Ascending aorta (tissue), 2 donors: ENCODE results near the gene DOCK2. TPM values are rescaled to one million over a fixed set of nuclear protein-coding genes. Genes with fewer than 3 reads are reported as not detected.

Experiments used
- DNase-seq, 2 donors: peaks; one replicate each; pipeline ENCODE4 v3.0.0-alpha.2; 2019; ENCODE audit warnings: low spot score in 2 of 2
- H3K27ac ChIP-seq, 2 donors: fragments of 200-600 bp; sonication (generic); one replicate each; pipeline ENCODE4 v1.5.1; 2016 to 2017; ENCODE audit warnings: mild to moderate bottlenecking in 1 of 2
- H3K27me3 ChIP-seq: fragments of 200-600 bp; sonication (generic); one replicate; pipeline ENCODE4 v1.5.1; 2017
- H3K36me3 ChIP-seq, 2 donors: fragments of 200-600 bp; sonication (generic); one replicate each; pipeline ENCODE4 v1.5.1; 2016
- H3K4me1 ChIP-seq, 2 donors: fragments of 200-600 bp; sonication (generic); one replicate each; pipeline ENCODE4 v1.5.1; 2016 to 2017; ENCODE audit warnings: mild to moderate bottlenecking in 1 of 2
- H3K4me3 ChIP-seq, 2 donors: fragments of 200-600 bp; sonication (generic); one replicate each; pipeline ENCODE4 v1.5.1; 2016 to 2017; ENCODE audit warnings: mild to moderate bottlenecking in 1 of 2
- H3K9me3 ChIP-seq, 2 donors: fragments of 200-600 bp; sonication (generic); one replicate each; pipeline ENCODE4 v1.5.1; 2016
- CTCF ChIP-seq, 3 experiments: fragments of 200-600 bp in 2 of 3; fragments of 450-650 bp in 1 of 3; sonication (generic) in 2 of 3; IDR thresholded peaks; one replicate each; pipeline ENCODE4 v1.5.1; 2016 to 2019; ENCODE audit warnings: antibody characterized with exemption in 3 of 3, mild to moderate bottlenecking in 1 of 3, moderate library complexity in 1 of 3
- intact Hi-C: fragments of 100-400 bp; cut with DNase I; formaldehyde crosslinking; loops from one replicate; pipeline ENCODE4 v1.15.1; 2023
- total RNA-seq: library from RNA; depleted of rRNA; stranded (reverse); fragments of >200 nt; gene quantifications from one replicate; pipeline ENCODE4 v1.1.0, GENCODE V29; 2016

The DOCK2 gene
- total RNA-seq, 1 donor from 2014 or later = 33.1 TPM

- intact Hi-C loops = no loop called here
- H3K4me1 ChIP-seq = no peaks in the 10 kb centered on the region
- no peak overlapping the region for H3K4me3 ChIP-seq
- H3K9me3 ChIP-seq = no peaks in the 10 kb centered on the region
- TF ChIP-seq CTCF (IDR thresholded peaks at IDR 0.05) = no peak
- H3K27me3 ChIP-seq = no peaks in the 10 kb centered on the region
- peak in 1 of 2 donors; percentile 38 for DNase-seq
- H3K36me3 ChIP-seq = no peaks in the 10 kb centered on the region
- no peak overlapping the region for H3K27ac ChIP-seq
These were observed 471.3 kb downstream of the DOCK2 start for GRCh38 chr5:170108266-170108785.

- DNase-seq = peak in 1 of 2 donors; percentile 38
- intact Hi-C loops = no loop called here
- H3K27me3 ChIP-seq = no peaks in the 10 kb centered on the region
- H3K4me3 ChIP-seq = no peak overlapping the region
- no peaks in the 10 kb centered on the region for H3K36me3 ChIP-seq
- no peaks in the 10 kb centered on the region for H3K9me3 ChIP-seq
- no peak overlapping the region for H3K27ac ChIP-seq
- no peaks in the 10 kb centered on the region for H3K4me1 ChIP-seq
- no peak for TF ChIP-seq CTCF (IDR thresholded peaks at IDR 0.05)
These were observed 472.3 kb downstream of the DOCK2 start for GRCh38 chr5:170109059-170110031.

GRCh38 chr5:170110403-170111087 is 473.5 kb downstream of the DOCK2 start:
- no peak overlapping the region for H3K4me3 ChIP-seq
- no peaks in the 10 kb centered on the region for H3K27me3 ChIP-seq
- TF ChIP-seq CTCF (IDR thresholded peaks at IDR 0.05) = no peak
- H3K4me1 ChIP-seq = no peaks in the 10 kb centered on the region
- H3K27ac ChIP-seq = no peak overlapping the region
- H3K9me3 ChIP-seq = no peaks in the 10 kb centered on the region
- no peaks in the 10 kb centered on the region for H3K36me3 ChIP-seq
- intact Hi-C loops = no loop called here
- peak in 1 of 2 donors; percentile 37 for DNase-seq

GRCh38 chr5:170111088-170111785 is 474.2 kb downstream of the DOCK2 start:
- intact Hi-C loops = no loop called here
- Histone ChIP-seq H3K9me3 (no peaks in the 10 kb centered on the region), H3K4me3 (no peak overlapping the region), H3K36me3 (no peaks in the 10 kb centered on the region), H3K4me1 (no peaks in the 10 kb centered on the region), H3K27ac (no peak overlapping the region), H3K27me3 (no peaks in the 10 kb centered on the region)
- DNase-seq = peak in 1 of 2 donors; percentile 40
- TF ChIP-seq CTCF (IDR thresholded peaks at IDR 0.05) = no peak

GRCh38 chr5:170112876-170113521 is 475.9 kb downstream of the DOCK2 start:
- Histone ChIP-seq H3K9me3 (no peaks in the 10 kb centered on the region), H3K4me1 (no peaks in the 10 kb centered on the region), H3K27me3 (no peaks in the 10 kb centered on the region), H3K27ac (no peak overlapping the region), H3K4me3 (no peak overlapping the region), H3K36me3 (no peaks in the 10 kb centered on the region)
- intact Hi-C loops = no loop called here
- TF ChIP-seq CTCF (IDR thresholded peaks at IDR 0.05) = no peak
- DNase-seq = peak in 1 of 2 donors; percentile 38
